ENCODE data around the gene THTPA.

DNA sequence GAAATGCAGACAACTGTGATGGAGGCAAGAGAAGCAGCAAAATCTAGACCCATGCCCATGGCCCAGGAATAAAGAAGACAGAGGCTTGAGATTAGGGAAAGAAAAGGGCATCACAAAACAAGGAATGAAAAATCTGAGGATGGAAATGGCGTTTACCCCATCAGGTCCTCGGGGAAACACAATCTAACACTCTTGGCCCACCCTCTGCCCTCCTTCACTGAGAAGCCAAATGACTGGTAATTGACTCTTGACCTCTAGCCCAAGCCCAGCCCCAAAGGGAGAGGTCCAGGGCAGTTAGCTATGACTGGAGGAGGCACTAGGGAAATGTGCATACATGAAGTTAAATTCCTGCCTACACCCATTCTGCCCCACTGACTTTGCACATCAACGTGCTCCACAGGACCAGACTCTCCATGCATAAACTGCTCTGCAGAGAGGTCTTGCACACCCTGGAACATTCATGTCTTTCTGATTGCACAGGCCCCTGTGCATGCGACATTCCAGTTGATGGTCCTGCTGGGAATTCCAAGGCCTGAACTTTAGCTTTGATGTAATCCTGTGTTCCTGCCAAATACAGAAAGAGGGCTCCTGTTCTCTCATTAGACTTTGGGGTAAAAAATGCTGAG is 10.2 kb upstream of the THTPA start:
- TF ChIP-seq POLR2A (IDR thresholded peaks at IDR 0.05), result no peak
- TF ChIP-seq, protein P1, sequence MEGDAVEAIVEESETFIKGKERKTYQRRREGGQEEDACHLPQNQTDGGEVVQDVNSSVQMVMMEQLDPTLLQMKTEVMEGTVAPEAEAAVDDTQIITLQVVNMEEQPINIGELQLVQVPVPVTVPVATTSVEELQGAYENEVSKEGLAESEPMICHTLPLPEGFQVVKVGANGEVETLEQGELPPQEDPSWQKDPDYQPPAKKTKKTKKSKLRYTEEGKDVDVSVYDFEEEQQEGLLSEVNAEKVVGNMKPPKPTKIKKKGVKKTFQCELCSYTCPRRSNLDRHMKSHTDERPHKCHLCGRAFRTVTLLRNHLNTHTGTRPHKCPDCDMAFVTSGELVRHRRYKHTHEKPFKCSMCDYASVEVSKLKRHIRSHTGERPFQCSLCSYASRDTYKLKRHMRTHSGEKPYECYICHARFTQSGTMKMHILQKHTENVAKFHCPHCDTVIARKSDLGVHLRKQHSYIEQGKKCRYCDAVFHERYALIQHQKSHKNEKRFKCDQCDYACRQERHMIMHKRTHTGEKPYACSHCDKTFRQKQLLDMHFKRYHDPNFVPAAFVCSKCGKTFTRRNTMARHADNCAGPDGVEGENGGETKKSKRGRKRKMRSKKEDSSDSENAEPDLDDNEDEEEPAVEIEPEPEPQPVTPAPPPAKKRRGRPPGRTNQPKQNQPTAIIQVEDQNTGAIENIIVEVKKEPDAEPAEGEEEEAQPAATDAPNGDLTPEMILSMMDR (IDR thresholded peaks at IDR 0.05), result no peak

Data from esophagus squamous epithelium (tissue), 4 donors.